CD14-positive monocyte (primary cell): ENCODE data around the gene CRYZ. TPM values are rescaled to one million over a fixed set of nuclear protein-coding genes. Genes with fewer than 3 reads are reported as not detected.
"Not testable (repeated sequence)": the region's sequence is repeated elsewhere in the genome, so short reads cannot be mapped to it uniquely, and the experiment has no call there.

Experiments used
- DNase-seq, 3 donors: peaks; one replicate each; pipeline ENCODE4 v3.0.0-alpha.2; 2011 to 2022
- H2AFZ ChIP-seq: 2 replicates; pipeline ENCODE4 v1.6.0; 2012; ENCODE audit warnings: mild to moderate bottlenecking, low read depth, low read length, inconsistent platforms; ENCODE audit not compliant: insufficient read depth, poor library complexity, severe bottlenecking
- H3K27ac ChIP-seq, 2 donors: 1 replicate in 1 of 2; 2 replicates in 1 of 2; pipeline ENCODE4 v1.5.1; 2012 to 2013; ENCODE audit warnings: low read length in 2 of 2, control low read depth in 1 of 2, inconsistent platforms in 1 of 2, low read depth in 1 of 2, mild to moderate bottlenecking in 1 of 2
- H3K27me3 ChIP-seq, 2 donors: one replicate each; pipeline versions ENCODE4 v1.6.0 to v1.6.1; 2011 to 2013; ENCODE audit warnings: low read length in 2 of 2; ENCODE audit not compliant: control insufficient read depth in 2 of 2, insufficient read depth in 2 of 2
- H3K36me3 ChIP-seq, 2 donors: replicated peaks in 1 of 2; 1 replicate in 1 of 2; 2 replicates in 1 of 2; pipeline versions ENCODE4 v1.5.1 to v1.6.1; 2012 to 2013; ENCODE audit warnings: low read length in 2 of 2, control low read depth in 1 of 2, inconsistent platforms in 1 of 2, mild to moderate bottlenecking in 1 of 2; ENCODE audit not compliant: insufficient read depth in 2 of 2, control insufficient read depth in 1 of 2
- H3K4me1 ChIP-seq, 2 donors: 1 replicate in 1 of 2; 2 replicates in 1 of 2; pipeline versions ENCODE4 v1.5.1 to v1.6.1; 2012 to 2013; ENCODE audit warnings: low read length in 2 of 2, control low read depth in 1 of 2, inconsistent platforms in 1 of 2, mild to moderate bottlenecking in 1 of 2, moderate library complexity in 1 of 2; ENCODE audit not compliant: insufficient read depth in 2 of 2, control insufficient read depth in 1 of 2
- H3K4me2 ChIP-seq: replicated peaks from 2 replicates; pipeline ENCODE3; 2012; ENCODE audit warnings: low read length, moderate library complexity, mild to moderate bottlenecking; ENCODE audit not compliant: poor library complexity, severe bottlenecking; ENCODE audit errors: extremely low read depth
- H3K4me3 ChIP-seq, 3 experiments: fragments of 200-600 bp in 1 of 3; sonication (generic) in 1 of 3; replicated peaks in 1 of 3; 1 replicate in 2 of 3; 2 replicates in 1 of 3; pipeline ENCODE4 v1.5.1; 2011 to 2013; ENCODE audit warnings: low read length in 3 of 3, mild to moderate bottlenecking in 3 of 3, control low read depth in 2 of 3, low read depth in 2 of 3, inconsistent platforms in 1 of 3, moderate library complexity in 1 of 3
- H3K79me2 ChIP-seq: 2 replicates; pipeline ENCODE4 v1.6.0; 2012; ENCODE audit warnings: mild to moderate bottlenecking, control low read depth, inconsistent platforms, low read length, moderate library complexity; ENCODE audit not compliant: insufficient read depth
- H3K9ac ChIP-seq: 2 replicates; pipeline ENCODE4 v1.6.0; 2017; ENCODE audit warnings: low read length, mild to moderate bottlenecking; ENCODE audit not compliant: insufficient read depth, poor library complexity, severe bottlenecking
- H3K9me3 ChIP-seq, 2 donors: replicated peaks in 1 of 2; 1 replicate in 1 of 2; 2 replicates in 1 of 2; pipeline versions ENCODE4 v1.5.1 to v1.6.1; 2012 to 2013; ENCODE audit warnings: low read length in 2 of 2, control low read depth in 1 of 2; ENCODE audit not compliant: control insufficient read depth in 1 of 2, insufficient read depth in 1 of 2
- H4K20me1 ChIP-seq: 2 replicates; pipeline ENCODE4 v1.6.0; 2012; ENCODE audit warnings: mild to moderate bottlenecking, low read length, control low read depth, moderate library complexity; ENCODE audit not compliant: insufficient read depth
- H3K27ac Mint-ChIP-seq, 7 donors: one replicate each; pipeline ENCODE4 v1.8.0; 2020; ENCODE audit warnings: mild to moderate bottlenecking in 7 of 7, mixed read lengths in 7 of 7, moderate library complexity in 6 of 7, inconsistent platforms in 2 of 7
- H3K27me3 Mint-ChIP-seq, 3 donors: one replicate each; pipeline ENCODE4 v1.8.0; 2021 to 2022; ENCODE audit warnings: low read depth in 3 of 3, mild to moderate bottlenecking in 3 of 3, mixed read lengths in 3 of 3, moderate library complexity in 3 of 3, inconsistent platforms in 1 of 3
- H3K36me3 Mint-ChIP-seq, 2 donors: one replicate each; pipeline ENCODE4 v1.8.0; 2020; ENCODE audit warnings: mixed read lengths in 2 of 2, inconsistent platforms in 1 of 2, mild to moderate bottlenecking in 1 of 2
- H3K4me1 Mint-ChIP-seq: one replicate; pipeline ENCODE4 v1.8.0; 2020; ENCODE audit warnings: mild to moderate bottlenecking, mixed read lengths
- H3K4me3 Mint-ChIP-seq, 2 donors: one replicate each; pipeline ENCODE4 v1.8.0; 2020; ENCODE audit warnings: mild to moderate bottlenecking in 2 of 2, mixed read lengths in 2 of 2, moderate library complexity in 1 of 2
- H3K9me3 Mint-ChIP-seq, 7 donors: one replicate each; pipeline ENCODE4 v1.8.0; 2020 to 2022; ENCODE audit warnings: mixed read lengths in 7 of 7, mild to moderate bottlenecking in 6 of 7, moderate library complexity in 6 of 7, inconsistent platforms in 2 of 7
- WGBS: methylation state at CpG from one replicate; pipeline ENCODE4 v1.1.5; 2013; ENCODE audit warnings: missing lambda C conversion rate; ENCODE audit not compliant: insufficient coverage; 5-methylcytosine and 5-hydroxymethylcytosine counted together
- intact Hi-C, 2 donors: fragments of 100-400 bp; cut with micrococcal nuclease; formaldehyde crosslinking; loops; one replicate each; pipeline versions ENCODE4 v1.15.0 to v1.15.1; 2023
- polyA plus RNA-seq, 3 donors: library from polyadenylated mRNA; depleted of rRNA in 1 of 3; unstranded in 2 of 3; stranded (reverse) in 1 of 3; fragments of 300-500 nt in 2 of 3; fragments of >200 nt in 1 of 3; fragmentation: Illumina TruSeq in 2 of 3; gene quantifications; 1 replicate in 2 of 3; 2 replicates in 1 of 3; pipeline ENCODE4 v1.2.3, GENCODE V29; 2012 to 2021
- TF ChIP-seq, protein P1 (sequence below): fragments of 200-600 bp; IDR thresholded peaks from one replicate; pipeline ENCODE4 v1.8.0; 2022; ENCODE audit warnings: antibody characterized with exemption, mild to moderate bottlenecking

CRYZ gene
- polyA plus RNA-seq, 3 donors = 1.6 to 16.4 (median 6.1) TPM

GRCh38 chr1:74763807-74764206 lies 31.0 kb upstream of the CRYZ start:
- Mint-ChIP-seq H3K27me3 (no peaks in the 10 kb centered on the region), H3K36me3 (peaks cover 40 to 45% of the 10 kb centered on the region in 2 donors), H3K4me3 (no peak overlapping the region), H3K27ac (no peak overlapping the region), H3K9me3 (no peaks in the 10 kb centered on the region), H3K4me1 (no peaks in the 10 kb centered on the region)
- no peak overlapping the region for H2AFZ ChIP-seq
- H3K79me2 ChIP-seq = no peaks in the 10 kb centered on the region
- TF ChIP-seq, protein P1, sequence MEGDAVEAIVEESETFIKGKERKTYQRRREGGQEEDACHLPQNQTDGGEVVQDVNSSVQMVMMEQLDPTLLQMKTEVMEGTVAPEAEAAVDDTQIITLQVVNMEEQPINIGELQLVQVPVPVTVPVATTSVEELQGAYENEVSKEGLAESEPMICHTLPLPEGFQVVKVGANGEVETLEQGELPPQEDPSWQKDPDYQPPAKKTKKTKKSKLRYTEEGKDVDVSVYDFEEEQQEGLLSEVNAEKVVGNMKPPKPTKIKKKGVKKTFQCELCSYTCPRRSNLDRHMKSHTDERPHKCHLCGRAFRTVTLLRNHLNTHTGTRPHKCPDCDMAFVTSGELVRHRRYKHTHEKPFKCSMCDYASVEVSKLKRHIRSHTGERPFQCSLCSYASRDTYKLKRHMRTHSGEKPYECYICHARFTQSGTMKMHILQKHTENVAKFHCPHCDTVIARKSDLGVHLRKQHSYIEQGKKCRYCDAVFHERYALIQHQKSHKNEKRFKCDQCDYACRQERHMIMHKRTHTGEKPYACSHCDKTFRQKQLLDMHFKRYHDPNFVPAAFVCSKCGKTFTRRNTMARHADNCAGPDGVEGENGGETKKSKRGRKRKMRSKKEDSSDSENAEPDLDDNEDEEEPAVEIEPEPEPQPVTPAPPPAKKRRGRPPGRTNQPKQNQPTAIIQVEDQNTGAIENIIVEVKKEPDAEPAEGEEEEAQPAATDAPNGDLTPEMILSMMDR = no peak
- H3K4me2 ChIP-seq = no peak overlapping the region
- no peaks in the 10 kb centered on the region for H4K20me1 ChIP-seq
- H3K9ac ChIP-seq = no peak overlapping the region
- H3K27ac ChIP-seq = no peak overlapping the region
- H3K36me3 ChIP-seq = peaks cover 11 to 63% of the 10 kb centered on the region in 2 donors
- intact Hi-C loops = no loop called here
- DNase-seq = no peak
- H3K27me3 ChIP-seq = no peaks in the 10 kb centered on the region
- no CpG with 5 or more reads among the region's 4 CpGs for WGBS
- H3K9me3 ChIP-seq = no peaks in the 10 kb centered on the region
- no peaks in the 10 kb centered on the region for H3K4me1 ChIP-seq
- no peak overlapping the region for H3K4me3 ChIP-seq

GRCh38 chr1:74756650-74757049 lies 23.8 kb upstream of the CRYZ start:
- H3K4me3 Mint-ChIP-seq, H3K4me1 ChIP-seq, H3K9ac ChIP-seq, H2AFZ ChIP-seq, H3K4me1 Mint-ChIP-seq, H3K4me2 ChIP-seq, H3K9me3 ChIP-seq, H3K79me2 ChIP-seq, H3K27me3 Mint-ChIP-seq, H3K4me3 ChIP-seq, H4K20me1 ChIP-seq, H3K27me3 ChIP-seq, H3K27ac Mint-ChIP-seq, H3K27ac ChIP-seq, DNase-seq, intact Hi-C loops: not testable (repeated sequence)
- Mint-ChIP-seq H3K36me3 (peaks cover 77 to 84% of the 10 kb centered on the region in 2 donors), H3K9me3 (peaks cover 2 to 12% (median 6%) of the 10 kb centered on the region in 7 donors)
- peaks cover 57 to 98% of the 10 kb centered on the region in 2 donors for H3K36me3 ChIP-seq
- 92% methylated on average over 1 of the region's 2 CpGs for WGBS
